Activated CD4-positive, alpha-beta T cell treated with anti-CD3 and anti-CD28 coated beads, Interleukin-2, amount 50 U/mL, for 1 hour (primary cell): ENCODE measurements around the gene MEIS2.

ENCODE experiments used
- DNase-seq: peaks from one replicate; pipeline ENCODE4 v3.0.0-alpha.2; 2020

MEIS2 gene

DNA sequence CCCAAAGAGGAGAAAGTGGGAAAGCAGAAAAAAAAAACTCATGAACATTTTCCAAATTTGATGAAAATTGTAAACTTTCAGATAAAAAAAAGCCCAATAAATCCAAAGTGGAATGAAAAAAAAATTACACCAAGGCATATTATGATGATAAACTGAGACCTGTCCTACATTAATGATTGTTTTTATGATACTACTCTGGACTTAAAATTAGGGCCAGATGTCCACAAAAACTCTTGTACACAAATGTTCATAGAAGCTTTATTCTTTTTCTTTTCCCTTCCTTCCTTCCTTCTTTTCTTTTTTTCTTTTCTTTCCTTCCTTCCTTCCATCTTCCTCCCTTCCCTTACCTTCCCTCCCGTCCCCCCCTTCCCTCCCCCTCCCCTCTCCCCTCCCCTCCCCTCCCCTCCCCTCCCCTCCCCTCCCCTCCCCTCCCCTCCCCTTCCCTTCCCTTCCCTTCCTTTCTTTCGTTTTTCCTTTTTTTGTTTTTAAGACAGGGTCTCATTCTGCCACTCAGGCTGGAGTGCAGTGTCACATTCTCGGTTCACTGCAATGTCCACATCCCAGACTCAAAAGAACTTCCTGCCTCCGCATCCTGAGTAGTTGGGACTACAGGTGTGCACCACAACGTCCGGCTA, 243.9 kb downstream of the MEIS2 start:
- DNase-seq = no peak

DNA sequence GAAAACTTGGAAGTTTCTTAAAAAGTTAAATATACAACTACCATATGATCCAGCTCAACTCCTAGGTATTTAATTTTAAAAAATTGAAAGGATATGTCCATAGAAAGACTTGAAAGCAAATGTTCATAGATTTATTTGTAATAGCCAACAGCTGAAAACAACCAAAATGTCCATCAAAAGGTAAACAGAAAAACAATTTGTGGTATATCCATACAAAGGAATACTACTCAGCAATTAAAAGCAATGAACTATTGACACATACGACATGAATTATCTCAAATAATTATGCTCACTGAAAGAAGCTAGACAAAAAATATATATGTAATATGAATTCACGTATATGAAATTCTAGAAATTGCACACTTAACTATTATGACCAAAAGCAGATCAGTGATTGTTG, 249.5 kb downstream of the MEIS2 start:
- DNase-seq = no peak

DNA sequence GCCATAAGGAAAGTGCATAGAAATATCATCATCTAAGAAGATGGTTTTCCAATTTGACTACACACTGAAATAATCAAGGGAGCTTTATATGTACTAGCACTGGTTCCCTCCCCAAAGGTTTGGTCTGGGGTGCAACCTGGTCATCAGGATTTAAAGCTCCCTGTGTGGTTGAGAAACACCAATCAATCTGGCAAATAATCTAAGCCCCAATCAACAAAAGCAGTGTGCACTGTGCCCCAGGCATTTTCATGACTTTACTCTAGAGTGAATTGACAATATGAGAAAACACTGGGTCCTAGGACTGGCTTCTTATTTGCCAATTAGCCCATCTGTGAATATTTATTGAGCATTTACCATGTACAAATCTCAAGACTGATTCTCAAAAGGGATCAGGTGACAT, 255.1 kb downstream of the MEIS2 start:
- no peak for DNase-seq

DNA sequence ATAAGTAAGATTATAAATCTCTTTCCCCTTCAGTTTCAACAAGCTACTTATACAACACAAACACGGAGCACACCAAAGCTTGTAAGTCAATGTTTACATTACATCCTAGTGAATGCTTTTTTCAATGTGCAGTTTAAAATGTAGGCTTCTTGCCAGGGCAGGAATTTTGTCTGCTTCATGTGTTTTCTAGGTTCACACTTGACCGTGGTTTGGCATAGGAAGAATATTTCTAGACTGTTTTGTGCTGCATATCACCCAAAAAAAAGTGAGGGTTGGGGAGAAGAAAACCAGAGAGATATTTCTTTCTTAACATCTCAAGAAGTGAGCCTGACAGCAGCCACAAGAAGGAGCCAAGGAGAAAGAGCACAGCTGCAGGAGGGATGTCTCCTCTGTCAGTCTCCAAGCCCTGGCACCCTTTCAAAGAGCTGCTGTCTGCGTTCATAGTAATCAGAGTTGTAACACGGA, 255.8 kb downstream of the MEIS2 start:
- DNase-seq = no peak

DNA sequence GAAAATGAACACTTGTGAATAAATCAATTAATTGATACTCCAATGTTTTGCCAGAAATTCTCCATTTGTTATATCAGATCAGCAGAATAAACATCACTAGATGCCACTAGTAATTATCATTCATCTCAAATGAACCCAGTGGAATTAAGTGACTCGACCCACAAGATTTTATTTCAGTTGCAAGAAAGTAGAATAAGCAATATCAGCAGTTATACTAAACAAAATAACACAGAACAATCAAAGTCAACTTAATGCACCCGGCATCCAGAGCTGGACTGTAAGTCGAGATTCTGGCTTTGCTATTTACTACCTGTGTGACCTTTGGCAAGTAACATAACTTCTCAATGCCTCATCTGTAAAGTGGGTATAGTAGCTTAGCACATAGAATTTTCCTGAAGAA, 256.5 kb downstream of the MEIS2 start:
- no peak for DNase-seq

DNA sequence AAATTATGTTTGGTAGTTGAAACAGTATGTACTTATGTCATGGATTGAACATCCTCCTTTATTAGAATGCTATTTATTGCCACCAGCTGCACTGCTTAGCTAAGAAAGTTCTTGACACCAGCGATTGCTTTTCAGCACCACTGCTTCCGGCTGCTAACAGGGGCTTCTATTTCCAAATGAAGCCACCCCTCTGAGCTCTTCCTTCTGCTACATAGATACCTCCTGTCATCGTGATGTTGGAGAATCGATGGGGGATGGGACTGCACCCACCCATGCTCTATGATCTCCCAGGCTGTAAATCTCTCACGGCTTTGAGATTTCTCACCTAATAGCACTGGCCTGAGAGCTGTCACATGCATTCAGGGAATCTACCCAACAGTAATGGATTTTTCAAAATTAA, 259.2 kb downstream of the MEIS2 start:
- no peak for DNase-seq
